Measurements from ENCODE around the gene SH3PXD2A.
A peak's percentile ranks its signal among the peaks of the same experiment; 100 is the strongest.

Gene SH3PXD2A

DNA sequence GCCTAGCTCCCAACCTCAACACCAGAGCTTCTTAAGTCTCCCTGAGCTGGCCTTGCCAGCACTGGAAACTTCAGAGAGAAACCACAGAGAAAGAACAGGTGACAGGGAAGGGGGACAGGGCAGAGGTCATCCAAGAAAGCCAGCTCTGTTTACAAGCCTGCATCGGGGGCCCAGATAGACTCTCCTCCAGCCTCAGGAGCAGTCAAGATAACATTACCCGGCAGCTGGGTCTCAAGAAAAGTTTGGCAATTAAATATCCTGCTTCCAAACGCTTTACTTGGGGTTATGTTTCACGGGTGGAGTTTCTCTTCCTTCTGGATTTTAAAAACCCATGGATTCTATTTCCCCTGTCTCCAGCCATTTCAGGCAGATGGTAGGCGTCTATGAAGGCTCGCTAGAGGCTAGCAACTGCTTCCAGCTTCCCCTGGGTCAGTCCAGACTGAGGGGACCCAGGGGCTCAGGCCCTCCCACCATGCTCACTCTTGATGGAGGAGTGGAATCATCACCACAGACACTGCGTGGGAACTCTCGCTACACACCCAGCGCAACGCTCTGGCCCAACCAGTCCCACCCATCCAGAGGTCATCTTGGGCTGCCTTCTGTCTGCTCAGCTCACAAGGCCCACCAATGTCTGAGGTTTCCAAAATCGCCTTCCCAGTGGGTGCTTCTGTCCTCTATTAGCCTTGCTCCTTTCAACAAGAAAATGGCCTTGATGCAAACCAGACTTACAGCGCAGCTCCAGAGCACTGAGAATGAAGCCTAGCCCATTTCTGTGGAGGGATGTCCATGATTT is 48.8 kb downstream of the SH3PXD2A start:
- DNase-seq, result no peak

DNA sequence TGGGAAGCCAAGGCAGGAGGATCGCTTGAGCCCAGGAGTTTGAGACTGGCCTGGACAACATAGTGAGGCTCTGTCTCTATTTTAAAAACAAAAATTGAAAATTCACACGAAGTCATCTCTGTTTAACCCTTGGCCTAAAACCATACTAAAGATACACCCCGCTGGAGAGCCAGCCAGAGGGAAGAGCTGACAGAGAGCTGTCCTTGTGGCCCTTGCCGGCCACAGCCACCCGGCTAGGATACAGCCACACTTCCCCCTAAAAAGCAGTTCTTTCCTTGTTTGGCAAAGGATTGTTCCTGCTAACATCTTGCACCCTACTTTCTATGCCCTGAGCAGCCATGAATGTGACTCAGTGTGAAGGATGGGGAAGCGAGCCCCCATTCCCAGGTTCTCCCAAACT is 49.6 kb downstream of the SH3PXD2A start:
- no peak for DNase-seq

DNA sequence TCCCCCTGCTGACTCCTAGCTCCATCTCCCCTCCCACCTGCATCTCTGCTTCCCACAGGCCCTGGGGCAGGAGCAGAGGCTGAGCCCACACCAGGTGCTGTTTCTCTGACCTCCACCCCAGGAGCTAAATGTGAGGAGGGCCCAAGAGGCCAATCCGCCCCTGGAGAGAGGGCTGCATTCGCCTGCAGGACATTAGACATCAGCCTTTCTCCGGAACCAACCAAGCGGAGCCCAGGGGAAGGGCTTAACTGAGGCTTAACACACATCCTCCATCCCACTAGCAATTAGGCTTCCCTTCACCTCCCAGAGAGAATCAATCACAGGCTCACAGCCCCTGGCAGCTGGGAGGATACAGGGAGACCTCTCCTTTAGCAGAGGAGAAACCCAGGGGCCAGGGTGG is 50.5 kb downstream of the SH3PXD2A start:
- no peak for DNase-seq

DNA sequence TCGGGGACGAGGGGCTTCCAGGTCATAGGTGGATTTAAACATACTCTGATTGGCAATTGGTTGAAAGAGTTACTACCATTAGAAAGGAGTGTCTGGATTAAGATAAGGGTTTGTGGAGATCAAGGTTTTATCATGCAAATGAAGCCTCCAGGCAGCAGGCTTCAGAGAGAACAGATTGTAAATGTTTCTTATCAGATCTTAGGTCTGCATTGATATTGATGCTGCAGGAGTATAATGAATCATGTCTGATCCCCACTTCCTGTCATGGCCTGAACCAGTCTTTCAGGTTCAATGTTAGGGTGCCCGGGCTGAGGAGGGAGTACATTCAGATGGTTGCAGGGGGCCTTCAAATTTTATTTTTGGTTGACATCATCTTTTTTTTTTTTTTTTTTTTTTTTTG is 51.4 kb downstream of the SH3PXD2A start:
- no peak for DNase-seq

DNA sequence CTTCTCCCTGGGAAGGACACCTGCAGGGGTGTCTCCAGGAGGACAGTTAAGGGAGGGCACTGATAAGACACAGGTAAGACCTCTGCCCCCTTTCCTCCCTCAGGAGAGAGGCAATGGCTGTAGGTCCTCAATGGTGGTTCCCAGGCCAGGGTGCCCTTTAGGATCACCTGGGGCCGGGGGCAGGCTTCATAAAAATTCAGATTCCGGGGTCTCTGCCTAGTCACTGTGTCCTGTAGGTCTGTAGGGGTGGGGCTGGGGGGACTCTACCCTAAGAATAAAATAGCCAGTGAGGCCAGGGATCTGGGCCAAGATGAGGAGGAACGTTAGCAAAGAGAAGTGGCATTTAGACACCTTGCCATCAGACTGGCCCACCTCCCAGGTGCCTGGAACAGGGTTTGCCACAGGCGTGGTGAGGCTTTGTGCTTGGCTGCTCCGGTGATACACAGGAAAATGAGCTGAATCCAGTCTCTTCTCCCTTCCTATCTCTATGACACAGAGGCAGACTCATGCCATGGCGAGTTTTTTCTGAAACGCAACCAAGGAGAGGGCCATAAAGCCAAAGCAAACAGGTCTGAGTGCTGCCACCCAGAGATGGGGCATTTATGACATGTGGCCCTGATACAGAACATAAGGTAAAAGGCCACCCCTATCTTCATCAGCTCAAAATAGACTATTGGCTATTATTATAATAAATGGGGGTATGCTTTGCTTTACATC is 52.6 kb downstream of the SH3PXD2A start:
- DNase-seq, result no peak

DNA sequence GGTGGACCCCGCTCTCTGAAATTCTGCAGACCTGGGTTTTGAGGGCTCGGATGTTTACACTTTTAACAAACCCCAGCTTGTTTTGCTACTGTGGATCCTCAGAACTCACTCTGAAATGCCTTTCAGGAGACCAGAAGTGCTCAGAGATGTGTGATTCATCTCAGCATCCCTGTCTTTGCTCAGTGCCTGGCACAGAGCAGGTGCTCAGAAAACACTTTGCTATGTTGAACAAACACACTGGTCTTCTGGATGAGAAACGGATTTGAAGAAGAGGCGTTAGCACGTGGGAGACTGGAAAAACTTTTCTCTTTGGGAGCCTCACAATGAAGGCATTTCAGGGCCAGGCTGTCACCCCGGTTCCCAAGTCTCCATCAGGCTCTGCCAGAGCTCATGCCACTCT is 53.3 kb downstream of the SH3PXD2A start:
- no peak for DNase-seq

DNA sequence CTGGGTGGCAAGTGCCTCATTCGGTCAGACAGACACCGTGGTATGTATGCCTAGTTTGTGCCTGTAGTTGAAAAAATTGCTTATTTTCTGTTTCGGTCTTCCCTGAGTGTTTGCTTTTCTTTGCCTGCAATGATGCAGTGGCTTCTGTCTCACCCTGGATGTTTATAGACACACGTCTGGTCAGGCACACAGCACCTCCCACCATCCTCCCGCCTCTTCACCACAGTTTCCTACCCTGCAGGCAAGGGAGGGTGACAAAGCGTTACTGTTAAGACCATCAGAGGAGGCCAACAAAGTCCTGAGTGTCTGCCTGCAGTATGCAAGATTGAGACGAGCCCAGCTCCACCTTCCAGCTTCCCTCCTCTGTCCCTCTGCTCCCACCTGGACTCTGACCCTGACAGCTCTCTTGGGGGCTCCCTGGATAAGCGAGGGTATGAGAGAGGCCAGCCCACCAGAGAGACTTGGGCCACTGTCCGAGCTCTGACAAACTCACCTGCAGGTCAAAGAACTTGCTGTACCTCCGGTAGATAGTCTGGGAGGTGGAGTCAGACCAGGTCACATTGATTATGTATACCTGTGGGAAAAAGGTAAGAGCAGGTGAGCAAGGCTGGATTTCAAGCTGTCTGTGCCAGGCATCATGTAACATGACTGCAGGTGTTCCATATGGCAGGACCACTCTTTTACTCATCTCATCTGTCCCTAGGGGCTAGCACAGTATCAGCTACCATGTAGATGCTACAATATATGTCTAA is 54.4 kb downstream of the SH3PXD2A start:
- DNase-seq, result peak in 1 of 2 donors; percentile 25

DNA sequence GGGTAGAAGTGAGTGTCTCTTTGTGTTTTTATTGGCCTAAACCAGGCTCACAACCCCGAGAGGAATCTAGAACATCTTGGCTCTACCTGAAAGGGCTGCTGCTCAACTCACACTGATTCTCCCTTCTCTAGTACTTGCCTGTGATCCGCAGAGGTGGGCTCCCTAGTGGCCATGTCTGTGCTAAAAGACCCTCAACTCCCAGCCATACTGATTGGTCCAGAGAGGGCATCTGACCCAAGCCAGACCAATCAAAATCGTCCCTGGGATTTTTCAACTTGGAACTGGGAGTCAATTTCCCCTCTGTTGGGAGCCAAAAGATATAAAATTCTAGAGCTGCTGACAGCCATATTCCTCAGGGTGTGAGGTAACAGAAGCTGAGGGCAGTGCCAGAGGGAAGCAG is 55.3 kb downstream of the SH3PXD2A start:
- no peak for DNase-seq

DNA sequence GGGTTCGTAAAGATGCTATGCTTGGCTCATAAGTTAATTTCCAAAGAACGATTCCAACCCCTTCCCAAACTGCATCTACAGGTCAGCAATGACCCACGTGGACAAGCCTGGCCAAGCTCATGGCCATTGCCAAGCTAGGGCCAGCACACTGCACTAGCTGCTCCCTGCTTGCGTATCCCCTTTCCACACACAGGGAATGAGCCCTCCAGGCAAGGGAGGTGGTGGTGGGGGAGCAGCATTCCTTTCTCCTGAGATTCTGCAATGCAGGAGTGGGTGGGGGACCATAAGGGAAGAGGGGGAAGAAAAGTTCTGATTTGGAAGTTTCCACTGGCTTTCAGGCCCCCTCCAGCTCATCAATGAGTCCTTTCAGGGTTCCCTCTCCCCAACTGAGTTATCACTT is 56.0 kb downstream of the SH3PXD2A start:
- DNase-seq, result no peak

DNA sequence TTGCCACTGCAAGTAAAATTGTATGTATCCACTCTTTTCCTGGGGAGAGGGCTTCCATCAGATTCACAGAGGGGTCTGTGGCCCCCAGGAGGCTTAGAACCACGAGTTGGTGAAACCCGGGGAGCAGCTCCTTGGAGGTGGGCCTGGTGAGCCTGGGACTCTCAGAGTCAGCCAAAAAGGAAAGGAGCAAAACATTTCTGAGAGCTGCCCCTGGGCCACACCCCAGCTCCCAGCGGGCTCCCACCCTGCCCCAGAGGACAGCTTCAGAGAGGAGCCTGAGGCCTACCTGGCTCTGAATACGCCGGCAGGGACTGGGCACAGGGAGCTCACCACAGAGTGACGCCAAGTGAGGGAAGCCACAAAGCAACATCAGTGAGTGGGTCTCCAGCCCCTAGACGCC is 56.9 kb downstream of the SH3PXD2A start:
- DNase-seq, result no peak

DNA sequence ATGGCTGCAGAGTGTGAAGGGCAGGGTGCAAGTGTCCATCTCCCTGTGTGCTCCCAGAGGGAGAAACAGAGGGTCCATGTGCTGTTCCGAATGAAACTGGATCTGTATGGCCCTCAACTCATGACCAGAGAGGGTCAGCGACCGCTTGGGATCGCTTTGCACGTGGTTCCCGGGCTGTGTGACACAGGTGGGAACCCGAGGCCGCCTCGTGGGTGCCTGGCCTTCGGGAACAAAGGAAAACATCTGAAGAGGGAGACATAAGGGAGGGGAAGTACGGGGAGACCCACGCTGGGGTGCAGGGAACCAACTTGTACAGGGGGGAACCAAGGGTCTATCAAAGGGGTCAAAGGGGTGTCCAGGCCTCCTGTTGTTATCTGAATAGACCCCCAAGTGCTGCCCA is 57.5 kb downstream of the SH3PXD2A start:
- no peak for DNase-seq

DNA sequence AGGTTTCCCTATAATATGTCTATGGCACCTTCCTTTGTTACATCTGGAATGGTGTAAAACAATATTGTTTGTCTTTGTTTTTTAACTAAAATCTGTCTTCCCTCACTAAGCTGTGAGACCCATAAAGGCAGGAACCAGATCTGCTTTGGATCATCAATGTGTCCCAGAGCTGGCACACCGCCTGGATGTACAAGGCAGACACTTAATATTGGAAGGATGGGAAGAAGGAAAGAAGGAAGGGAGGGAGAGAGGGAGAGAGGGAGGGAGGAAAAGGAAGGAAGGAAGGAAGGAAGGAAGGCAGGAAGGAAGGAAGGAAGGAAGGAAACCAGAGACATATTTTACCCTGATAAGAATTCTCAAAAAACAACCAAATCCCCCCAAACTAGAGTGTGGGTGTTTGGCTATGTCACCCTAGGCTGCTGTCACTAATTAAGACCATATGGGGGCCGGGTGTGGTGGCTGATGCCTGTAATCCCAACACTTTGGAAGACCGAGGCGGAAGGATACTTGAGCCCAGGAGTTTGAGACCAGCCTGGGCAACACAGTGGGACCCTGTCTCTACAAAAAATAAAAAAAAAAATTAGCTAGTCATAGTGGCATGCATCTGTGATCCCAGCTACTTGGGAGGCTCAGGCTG is 59.6 kb downstream of the SH3PXD2A start:
- DNase-seq, result no peak

DNA sequence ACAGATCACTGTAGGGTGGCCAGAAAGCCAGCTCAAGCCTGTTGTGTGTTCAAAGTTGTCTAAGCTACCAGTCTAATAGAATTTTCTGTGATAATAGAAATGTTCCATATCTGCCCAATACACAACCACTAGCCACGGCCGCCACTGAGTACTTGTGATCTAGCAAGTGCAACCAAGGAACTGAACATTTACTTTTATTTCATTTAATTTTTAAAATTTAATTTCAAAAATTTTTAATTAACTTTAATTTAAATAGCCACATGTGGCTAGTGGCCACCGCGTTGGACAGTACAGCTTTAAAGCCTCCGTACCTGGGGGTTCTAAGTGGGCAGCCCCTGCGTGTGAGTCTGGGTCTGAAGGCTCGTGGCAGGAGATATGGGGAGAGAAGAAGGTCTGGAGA is 60.4 kb downstream of the SH3PXD2A start:
- no peak for DNase-seq

DNA sequence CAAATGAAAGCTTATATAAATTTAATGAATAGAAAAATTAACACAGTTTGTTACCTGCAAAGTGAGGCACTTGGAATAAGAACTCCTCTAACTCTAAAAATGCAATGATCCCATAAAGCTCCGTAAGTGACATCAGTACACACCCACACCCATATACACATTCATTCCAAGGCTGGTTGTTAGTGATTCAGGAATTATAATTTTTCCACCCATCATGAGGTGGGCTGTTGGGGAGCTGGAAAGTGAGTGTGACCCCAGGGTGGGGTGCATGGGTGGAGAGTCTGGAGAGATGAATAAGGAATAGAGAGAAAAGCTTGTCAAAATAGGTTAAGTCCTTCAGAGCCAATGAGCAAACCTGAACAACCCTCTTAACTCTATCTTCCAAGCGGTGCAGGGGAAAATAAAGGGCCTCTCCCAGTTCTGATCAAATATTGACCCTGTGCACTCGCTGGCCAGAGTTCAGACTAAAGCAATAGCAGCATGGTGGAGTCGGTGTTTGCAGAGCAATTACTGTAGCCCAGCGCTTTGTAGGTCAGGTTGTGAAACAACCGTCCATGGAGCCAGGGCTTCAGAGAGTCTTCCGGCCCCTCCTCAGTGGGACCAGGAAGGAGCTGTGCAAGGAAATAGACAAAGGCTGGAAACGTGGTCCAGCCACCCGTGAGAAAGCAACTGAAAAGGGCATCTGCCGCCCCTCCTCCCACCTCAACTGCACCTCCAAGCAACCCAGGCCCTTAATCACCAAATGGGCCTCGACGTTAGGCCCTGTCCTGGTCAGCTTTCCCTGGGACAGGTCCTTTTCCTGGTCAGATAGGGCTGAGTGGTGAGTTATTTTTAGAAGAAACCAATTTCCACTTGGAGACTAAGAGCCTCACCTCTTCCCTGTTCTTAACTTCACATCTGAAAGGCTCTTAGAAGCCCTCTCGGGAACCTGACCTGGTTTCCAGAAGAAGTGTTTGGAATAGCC is 61.2 kb downstream of the SH3PXD2A start:
- DNase-seq, result no peak

DNA sequence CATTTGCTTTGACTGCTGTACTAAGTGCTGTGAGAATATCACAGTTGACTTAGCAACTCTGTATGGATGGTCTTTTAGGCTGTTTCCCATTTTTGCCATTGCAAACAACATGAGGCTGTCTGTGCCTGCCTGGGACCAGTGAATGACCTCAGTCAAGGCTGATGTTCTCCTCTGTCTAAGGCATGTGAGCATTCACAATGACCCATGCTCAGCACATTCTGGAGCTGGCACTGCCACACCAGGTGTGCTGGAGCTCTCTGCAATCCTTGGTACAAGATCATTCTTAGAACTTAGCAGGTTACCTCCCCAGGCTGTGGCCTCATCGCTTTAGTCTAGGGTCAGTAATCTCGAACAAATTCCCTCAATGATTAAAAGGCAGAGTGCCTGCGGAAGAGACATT is 61.9 kb downstream of the SH3PXD2A start:
- no peak for DNase-seq

DNA sequence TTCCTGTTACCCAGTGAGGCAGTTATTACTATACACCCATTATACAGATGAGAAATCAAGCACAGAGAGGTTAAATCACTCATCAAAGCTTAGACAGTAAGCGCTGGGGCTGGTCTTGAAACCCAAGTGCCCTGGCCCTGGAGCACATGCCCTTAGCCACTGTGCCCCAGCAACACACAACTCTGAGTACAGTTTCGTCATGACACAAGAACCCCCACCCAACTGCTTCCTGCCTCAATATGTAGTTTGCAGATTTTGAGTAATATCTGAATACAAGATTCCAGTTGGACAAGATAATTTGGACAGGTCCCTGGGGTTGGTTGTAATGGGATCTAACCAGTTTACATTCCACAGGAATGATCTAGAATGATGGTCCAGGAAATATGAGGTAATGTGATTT is 62.8 kb downstream of the SH3PXD2A start:
- no peak for DNase-seq

DNA sequence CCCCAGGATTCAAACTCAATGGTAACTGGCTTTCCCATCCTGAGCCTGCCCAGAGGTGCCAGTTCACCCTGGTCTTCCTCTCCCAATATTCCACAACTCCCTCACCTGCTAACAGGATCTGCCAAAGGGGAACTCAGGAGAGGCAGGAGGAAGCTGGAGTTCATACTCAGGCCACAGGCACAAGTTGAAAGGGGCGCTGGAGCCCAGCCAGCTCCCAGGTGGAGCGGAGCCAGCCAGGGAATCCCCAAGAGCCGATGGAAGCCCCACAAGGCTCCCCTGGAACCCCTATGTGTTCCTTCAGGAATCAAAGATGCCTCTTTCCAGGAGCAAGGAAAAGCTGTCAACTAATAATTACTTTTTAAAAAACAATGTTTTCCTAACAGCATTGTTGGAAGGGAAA is 63.5 kb downstream of the SH3PXD2A start:
- no peak for DNase-seq

DNA sequence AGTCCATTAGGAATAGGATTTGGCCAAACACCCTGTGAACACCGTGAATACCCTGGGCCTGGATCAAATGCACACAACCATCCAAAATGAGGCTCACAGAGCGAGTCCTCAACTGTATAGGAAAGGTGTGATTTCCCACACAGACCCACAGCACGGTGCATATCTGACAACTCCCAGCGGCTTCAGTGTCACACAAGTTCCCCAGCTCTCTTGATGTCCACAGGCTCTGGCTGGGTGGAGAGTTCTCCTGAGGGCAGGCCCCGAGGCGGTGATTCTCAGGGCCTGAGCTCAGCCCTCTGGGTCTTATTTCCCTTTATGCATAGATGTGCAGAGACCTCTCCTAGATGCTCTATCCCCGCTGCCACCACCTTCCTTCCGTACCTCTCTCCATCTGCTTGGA is 64.1 kb downstream of the SH3PXD2A start:
- DNase-seq, result no peak

DNA sequence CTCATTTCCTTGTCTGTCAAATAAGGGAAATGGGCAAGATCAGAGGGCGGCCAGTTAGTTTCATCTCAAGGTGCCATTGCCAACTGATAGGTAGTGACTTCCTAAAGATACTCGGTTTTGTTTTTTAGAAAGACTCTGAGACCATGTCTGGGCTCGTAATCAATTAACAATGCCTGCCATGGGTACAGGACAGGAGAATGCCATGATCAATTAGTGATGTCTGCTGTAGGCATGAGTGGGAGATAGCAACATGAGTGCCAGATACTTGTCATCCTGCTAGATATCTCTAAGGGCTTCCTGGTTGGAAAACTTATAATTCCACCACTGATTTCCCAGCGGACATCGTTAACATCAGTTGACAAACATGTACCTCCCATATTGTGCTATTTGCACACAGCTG is 64.8 kb downstream of the SH3PXD2A start:
- no peak for DNase-seq

DNA sequence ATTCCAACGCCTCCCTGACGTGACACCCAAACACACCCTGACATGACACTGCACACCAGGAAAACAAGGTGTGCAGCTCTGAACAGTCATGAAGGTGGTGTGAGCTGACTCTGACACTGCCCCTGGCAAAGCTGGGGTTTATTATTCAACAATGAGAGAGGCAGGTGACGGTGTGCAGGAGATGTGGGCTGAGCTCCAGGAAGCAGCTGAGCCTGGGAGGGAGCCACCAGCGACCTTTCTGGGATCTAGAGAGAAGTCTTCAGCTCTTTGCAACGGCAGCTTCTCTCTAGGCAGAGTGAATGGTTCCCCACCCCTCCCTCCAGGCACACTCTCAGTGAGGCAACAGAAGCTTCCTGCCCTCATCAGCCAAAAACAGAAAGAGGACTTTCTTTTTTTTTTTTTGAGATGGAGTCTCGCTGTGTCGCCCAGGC is 65.6 kb downstream of the SH3PXD2A start:
- DNase-seq, result peak; percentile 12 to 15

DNA sequence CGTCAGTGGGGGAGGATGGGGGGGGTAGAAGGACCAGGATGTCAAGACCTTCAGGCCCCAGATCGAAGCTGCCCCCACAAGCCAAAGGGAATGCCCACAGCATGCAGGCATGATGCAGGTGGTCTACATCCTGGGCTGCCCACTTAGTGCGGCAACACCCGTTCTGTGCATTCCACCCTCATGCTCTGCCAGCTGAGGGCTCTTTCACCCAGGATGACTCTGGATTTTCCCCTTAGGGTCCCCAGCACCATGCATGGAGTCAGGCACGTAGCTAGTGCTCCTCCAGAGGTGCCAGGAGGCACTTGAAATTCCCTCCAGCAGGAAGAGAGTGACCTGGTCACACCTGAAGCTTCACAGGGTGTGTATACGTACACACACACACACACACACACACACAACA is 66.2 kb downstream of the SH3PXD2A start:
- DNase-seq, result no peak

DNA sequence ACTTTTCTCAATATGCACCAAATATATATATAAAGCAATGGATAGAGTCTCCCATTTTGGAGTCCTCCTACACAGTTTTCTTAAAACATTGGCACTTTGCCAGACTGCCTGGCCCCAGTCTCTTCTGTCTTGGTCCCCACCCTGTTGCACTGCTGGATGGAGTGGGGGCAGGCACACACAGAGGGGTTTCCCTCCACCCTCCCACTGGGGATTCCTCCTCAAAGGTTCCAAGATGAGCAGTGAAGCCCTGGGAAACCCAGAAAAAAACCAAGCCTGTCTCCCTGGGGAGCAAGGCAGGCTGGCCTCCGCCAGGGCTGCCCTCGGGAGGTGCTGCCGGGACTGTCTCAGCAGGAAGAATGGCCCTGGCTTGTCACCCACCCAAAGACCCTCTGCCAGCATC is 68.0 kb downstream of the SH3PXD2A start:
- no peak for DNase-seq

Measured in inflammatory macrophage (primary cell).